GM19324 (cell line): ENCODE measurements around the gene BRCC3.

ENCODE experiments used
- ATAC-seq: cut with Tn5 transposase; IDR thresholded peaks from one replicate; pipeline ENCODE4 v1.9.1; 2021; ENCODE audit warnings: mild to moderate bottlenecking, moderate library complexity; ENCODE audit not compliant: unreplicated experiment, low FRiP score

The BRCC3 gene

DNA sequence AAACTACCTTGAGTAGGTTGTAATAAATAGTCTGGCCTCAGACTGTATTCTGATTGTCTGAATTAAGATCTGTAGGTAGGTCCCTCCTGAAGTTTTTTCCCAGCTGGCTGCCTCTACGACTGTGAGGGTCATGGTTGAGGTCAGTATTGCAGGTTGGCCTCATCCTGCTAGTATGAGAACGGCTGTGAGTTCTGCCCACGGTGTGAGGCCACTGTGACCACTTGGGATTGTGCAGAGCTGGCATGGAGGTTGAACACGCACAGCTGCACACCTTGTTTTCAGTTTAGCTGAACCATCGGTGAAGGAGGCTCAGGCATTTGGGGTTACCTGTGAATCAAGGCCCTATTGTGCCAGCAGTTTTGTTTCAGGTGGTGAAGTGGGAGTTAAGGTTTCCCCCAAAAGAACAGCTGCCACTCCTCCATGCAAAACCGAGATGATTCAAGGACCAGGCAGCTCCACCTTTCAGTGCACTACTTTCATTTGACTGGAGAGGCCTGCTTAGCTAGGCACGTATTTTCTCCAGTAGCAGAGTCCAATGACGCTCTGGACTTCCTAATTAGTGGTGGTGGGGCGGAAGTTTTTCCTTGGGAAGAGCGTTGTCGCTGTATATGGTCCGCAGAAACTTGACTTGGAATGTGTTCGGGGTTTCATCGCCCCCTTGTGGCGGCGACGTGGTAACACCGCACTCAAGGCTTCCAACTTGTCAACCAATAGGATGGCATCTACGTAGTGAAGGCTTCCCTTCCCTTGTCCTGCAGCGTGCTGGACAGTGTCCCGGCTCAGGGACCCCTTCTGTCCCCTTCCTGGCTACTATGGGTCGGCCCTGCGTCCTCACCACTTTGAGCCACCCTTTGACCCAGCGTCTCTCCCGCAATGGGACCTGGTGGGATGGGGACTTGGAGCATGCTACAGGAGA, 14.2 kb upstream of the BRCC3 start:
- peak; percentile 82 for ATAC-seq

DNA sequence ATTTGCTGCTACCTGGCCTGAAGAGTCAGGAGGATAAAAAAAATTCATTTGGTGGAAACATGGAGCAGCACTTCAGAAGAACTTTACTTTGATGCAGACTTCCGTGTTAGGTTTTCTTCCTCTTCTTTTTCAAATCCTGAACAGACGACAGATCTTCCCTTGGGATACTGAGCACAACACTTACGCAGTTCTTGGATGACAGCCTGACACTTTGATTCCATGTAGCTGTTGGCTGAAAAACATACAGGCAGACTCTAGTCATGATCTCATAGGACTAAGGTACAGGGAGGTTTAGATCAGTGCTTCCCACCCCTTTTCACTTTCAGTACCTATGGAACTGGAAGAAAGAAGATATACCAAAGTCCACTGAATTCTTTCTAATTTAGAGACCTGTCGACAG, 9.5 kb upstream of the BRCC3 start:
- ATAC-seq, result no peak

DNA sequence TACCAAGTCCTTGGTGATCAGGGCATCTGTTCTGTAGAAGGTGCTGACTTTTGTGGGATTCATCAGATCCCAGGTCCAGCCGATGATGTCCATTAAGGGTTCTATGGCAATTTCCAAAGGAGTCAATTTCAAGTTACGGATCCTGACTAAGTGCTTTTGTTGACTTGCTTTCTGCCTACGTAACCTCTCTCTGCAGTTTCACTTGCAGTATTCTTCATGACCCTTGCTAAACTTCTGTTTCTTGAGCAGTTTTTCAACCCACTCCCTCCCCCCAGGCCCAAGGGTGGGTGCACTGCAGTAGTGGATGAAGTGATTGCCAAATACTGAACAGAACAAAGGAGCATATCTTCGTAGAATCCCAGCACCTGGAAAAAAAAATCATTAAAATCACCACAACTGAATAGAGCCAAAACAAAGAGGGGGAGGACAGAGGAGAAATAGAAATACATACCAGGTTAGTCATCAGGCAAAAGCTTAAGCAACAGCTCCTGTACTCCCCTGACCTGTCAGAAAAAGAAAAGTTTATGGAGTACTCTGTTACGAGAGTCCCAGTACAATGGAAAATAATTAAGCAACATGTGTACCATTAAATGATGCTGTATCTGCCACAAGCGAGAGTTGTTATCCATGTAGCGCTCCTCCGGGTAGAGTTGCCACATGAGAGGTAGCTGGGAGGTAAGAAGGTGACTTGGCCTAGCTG, 6.1 kb upstream of the BRCC3 start:
- ATAC-seq, result no peak

DNA sequence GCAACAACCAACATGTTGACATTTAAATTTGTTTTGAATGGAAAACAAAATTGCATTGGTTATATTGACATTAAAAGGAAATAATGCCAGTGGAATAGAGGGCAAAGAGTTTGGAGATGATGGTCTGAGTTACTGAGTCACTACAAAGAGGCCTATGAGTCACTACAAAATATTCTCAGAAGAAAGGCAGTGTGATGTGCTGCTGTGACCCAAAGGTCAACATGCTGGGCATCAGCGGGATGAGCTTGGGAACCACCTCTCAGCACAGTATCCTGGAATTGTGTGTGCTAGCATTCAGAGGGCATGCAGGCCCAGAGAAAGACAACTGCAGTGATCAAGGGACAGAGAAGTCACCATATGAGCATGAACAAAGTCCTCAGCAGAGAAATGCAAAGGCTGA, 3.1 kb upstream of the BRCC3 start:
- ATAC-seq, result no peak

DNA sequence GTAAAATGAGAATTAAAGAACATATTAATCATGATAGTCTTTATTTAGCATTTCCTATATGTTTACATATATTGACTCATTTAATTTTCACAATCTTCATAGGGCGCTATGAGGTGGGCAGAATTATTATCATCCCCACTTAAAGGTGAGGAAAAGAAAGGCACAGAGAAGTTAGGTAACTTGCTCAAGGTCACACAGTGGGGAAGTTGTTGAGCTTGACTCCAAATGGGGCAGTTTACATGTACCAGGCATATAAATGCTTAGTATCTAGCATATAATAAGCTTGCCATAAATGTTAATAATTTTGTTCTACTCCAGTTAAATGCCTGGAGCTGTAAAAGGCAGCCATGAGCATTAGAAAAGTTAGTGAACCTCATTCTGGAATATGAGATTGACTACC, 1.9 kb upstream of the BRCC3 start:
- no peak for ATAC-seq

DNA sequence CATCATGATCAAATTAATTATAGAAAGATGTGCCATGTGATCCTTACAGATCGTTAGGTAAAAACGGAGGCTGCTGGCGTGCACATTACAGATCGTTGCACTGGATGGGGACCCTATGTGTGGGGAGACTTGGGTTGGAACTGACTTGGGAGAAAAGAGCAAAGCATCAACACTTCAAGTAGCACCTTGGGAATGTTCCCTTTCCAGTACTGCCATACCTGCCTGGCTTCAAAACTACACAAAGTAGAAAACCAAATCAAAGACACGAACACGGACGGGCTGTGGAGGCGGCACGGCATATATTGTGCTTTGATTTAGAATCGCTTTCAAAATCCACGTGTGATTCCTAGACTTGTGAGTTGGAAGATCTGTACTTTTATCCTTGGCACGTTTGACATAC, 1.3 kb upstream of the BRCC3 start:
- ATAC-seq, result no peak

DNA sequence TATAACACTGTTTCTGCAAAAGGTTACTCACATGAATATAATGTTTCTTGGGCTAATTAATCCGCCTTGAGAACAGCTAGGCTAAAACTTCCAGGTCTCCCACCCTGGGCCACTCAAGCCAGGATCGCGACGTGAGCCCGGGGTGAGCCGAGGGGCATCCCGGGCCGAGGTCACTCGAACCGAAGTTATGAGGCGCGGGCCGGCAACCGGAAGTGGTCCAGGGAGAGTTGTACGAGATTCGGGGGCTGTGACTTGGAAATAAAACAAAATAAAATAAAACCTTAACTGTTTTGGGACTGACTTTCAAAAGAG, 689 bp upstream of the BRCC3 start:
- peak; percentile 11 for ATAC-seq

DNA sequence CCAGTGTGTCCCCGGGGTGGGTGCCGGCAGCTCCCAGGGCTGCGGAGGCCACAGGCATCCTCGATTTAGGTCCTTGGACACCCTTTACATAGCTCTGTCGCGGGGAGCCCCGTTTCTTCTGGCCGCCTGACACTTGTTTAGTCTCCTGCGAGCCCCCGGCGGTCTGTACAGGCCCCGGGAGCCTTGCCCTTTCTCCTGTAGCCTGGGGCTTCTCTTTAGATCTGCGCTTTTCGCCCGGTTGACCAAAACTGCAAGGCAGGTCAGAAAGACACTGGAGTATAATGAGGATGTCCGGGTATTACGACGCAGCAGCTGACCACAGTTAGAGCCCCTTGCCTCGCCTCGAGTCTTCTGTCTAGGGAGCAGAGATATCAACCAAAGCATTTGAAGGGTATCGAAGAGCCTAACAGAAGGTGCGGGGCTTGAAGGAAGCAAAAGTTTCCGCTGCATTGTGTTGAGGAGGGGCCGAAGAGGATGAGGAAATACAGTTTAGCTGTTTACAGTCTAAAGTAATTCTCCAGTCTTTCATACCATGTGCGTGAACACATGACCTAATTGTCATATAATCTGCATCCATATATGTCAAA, 479 bp downstream of the BRCC3 start:
- ATAC-seq, result peak; percentile 34

DNA sequence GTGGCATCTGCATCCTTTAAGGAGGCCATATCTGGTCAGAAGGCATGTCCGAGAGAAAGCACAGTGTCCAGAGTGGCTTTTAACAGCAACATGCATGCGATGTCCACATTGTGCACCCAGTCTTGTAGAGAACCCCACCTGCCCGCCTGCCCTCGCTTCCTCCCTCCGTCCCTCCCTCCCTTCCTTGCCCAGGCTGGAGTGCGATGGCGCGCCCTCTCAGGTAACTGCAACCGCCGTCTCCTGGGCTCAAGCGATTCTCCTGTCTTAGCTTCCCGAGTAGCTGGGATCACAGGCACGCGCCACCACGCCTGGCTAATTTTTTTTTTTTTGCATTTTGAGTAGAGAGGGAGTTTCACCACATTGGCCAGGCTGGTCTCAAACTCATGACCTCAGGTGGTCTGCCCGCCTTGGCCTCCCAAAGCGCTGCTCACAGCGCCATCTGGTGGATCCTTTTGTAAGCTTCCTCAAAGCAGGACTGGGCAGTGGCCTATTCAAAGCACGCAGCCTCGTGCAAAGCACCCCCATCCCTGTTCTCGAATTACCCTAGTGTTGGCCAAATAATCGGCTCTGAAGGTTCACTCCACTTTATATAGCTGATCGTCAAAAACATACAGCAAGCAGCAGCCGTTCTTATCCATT, 15.0 kb downstream of the BRCC3 start:
- no peak for ATAC-seq

DNA sequence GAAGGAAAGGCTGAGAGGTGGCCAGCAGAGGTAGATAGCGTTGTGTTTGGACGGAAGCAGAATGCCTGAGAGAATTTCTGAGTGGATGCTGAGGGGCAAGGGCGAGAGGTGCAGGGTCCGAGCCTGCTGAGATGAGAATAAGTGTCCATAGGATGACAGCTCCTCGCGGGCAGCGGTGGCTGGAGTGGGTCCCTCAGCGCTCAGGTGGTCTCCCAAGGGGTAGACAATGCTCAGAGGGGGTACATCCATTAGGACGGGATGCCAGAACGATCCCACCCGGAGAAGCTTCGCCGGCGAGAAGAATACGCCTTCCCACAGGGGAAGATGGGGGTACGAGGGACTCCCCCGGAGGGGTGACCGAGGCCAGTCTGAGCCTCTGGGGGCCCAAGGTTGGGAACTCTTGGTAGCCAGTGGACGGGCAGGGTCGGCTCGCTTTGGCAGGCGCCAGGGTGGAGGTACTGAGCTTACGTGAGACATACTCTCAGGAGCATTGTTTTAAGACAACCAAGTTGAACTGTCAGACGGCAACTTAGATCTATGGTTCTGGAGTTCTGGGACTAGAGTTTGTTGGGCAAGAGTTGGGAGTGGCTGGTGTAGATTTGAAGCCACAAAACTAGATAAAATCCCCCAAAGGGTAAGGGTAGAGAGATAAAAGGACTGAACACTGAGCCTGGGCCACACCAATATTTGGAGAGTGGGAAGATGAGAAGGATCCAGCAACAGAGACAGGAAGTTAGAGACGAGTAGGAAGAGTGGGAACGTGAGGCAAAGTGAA, 15.8 kb downstream of the BRCC3 start:
- ATAC-seq, result no peak

DNA sequence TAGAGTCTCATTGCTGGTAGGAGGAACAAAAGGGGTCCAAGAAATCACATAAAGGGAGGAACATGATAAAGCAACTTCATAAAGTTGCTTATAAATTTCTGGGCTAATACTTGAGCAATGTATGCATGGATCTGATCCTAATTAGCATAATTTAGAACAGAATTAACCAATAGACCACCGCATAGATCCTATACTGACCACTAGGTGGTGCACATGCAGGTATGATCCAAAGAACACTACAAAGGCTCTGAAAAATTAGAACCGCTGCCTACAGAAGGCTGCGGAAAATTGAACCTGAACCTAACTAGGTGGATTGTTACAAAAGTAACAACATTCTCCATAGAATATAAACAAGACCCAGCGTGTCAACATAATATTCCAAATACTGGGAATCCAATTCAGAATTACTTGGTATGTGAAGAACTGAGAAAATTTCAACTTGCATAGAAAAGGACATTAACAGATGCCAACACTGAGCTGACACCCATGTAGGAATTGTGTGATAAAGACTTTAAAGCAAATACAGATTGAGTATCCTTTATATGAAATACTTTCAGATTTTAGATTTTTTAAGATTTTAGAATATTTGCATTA, 23.3 kb downstream of the BRCC3 start:
- no peak for ATAC-seq

DNA sequence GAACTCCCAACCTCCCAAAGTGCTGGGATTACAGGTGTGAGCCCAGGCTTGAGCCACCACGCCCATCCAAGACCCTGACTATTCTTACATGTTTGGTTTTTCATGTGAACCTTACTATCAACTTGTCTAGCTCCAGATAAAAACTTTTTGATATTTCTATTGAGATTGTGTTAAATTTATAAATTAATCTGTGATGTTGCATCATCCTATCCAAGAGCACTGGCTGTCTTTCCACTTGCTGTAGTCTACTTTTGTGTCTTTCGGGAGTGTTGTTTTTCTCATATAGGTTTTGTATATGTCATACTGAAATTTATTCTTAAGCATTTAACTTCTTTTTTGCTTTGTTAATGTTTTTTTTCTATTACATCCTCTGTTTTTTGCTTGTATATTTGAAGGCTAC, 34.6 kb downstream of the BRCC3 start:
- no peak for ATAC-seq

DNA sequence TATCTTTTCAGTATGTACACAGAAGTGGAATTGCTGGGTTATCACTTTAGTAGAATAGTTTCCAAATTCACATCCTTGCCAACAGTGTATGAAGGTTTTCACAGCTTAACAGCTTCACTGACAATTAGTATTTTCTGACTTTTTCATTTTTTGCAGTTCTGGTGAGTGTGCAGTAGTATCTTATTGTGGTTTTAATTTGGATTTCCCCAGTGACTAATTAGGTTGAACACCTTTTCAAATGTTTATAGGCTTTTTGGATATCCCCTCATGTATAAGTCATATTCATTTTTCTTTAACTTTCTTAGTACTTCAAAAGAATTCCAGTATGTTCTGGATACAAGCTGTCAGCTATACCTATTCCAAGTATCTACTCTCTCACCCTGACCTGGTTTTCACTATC, 37.1 kb downstream of the BRCC3 start:
- ATAC-seq, result no peak

DNA sequence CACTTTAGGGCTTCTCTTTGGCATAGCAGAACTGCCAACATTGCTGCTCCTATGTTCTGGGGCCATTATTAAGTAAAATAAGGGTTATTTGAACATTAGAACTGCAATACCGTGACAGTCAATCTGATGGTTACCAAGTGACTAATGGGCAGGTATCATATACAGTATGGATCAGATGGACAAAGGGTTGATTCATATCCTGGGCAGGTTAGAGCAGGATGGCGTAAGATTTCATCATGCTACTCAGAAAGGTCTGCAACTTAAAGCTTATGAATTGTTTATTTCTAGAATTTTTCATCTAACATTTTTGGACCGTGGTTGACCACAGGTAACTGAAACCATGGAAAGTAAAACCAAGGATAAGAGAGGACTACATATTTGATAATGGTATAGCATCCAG, 40.9 kb downstream of the BRCC3 start:
- ATAC-seq, result no peak

DNA sequence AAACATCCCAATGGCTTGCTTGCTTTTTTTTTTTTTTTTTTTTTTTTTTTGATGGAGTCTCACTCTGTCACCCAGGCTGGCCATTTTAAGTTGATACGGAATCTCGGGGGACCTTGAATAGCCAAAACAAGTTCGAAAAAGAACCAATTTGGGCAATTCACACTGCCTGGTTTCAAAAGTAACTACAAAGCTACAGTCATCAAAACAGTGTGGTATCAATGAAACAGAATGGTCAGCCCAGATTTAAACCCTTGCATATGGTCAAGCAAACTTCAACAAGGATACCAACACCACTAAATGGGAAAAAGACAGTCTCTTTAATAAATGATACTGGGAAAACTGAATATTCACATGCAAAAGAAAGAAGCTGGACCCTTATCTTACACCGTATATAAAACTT, 41.8 kb downstream of the BRCC3 start:
- no peak for ATAC-seq

DNA sequence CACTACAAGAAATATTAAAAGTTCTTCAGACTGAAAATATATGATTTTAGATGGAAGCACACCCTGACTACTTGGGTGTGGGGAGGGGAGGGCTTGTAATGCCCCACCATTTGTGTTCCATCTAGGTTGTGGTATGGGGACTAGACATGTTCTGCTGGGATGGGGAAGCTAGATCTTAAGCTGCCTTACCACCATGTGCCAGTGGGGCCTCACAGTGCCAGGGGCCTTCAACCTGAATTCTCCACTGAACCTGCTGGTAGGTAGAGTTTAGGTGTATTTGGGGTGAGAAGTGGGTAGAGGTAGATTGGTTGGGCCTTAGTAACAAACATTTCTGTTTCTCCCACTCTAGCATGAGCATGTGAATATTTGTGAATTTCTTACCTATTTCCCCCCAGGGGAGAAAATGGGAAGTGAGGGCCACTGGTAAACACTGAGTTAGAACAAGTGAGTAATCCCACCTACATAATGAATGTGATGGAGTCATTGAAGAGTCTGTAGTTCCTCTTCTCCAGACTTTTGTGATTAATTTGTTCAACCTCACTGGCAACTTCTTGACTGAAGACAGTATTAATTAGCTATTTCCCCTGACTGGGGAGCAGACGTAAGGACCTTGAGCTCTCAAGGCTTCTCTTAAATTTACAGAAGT, 44.0 kb downstream of the BRCC3 start:
- no peak for ATAC-seq

DNA sequence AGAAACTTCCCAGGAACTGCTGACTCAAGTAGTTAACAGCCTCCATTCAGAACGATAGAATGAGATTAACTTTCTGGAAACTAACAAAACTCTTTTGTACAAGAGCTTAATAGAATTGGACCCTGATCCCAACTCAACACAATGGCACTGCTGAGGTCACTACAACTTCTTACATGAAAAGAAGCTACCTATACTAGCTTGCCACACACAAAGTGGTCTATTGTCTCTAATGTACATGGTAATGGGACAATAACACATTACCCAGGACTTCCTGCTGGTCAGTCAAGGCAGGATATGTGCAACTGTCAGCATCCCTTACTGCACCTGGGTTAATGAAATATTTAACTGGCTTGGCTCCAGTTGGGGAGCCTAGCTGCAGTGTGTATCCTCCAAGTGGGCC, 56.2 kb downstream of the BRCC3 start:
- no peak for ATAC-seq

DNA sequence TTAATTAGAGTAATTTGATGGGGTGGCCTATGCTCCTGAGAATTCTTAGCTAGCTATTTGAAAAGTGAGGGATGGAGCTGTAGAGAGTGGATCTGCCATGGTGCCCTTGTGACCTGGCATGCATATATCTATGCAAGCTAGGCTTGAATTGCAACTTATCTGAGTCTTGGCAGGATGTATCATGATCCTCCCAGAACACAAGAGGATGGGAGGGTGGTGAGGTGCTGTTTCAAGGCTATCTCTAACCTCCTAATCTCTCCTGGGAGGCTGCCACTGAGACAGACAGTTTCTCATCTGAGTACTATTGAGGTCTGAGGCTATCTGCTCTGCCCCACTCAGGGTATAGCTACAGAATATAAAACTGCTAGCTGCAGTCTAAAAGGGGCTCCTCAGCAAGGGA, 56.6 kb downstream of the BRCC3 start:
- ATAC-seq, result no peak

DNA sequence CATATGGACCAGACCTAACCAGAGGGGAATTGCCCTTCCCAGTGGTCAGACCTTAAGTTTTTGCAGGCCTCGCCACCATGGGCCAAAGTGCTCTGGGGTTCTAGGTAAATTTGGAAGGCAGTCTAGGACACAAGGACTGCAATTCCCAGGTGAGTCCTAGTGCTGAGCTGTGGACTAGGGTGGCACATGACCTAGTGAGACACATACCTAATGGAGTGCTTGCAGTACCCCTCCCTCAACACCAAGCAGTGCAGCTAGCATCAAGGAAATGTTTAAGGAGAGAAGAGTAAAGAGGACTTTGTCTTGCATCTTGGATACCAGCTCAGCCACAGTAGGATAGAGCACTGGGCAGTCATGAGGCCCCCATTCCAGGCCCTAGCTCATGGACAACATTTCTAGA, 60.8 kb downstream of the BRCC3 start:
- no peak for ATAC-seq

DNA sequence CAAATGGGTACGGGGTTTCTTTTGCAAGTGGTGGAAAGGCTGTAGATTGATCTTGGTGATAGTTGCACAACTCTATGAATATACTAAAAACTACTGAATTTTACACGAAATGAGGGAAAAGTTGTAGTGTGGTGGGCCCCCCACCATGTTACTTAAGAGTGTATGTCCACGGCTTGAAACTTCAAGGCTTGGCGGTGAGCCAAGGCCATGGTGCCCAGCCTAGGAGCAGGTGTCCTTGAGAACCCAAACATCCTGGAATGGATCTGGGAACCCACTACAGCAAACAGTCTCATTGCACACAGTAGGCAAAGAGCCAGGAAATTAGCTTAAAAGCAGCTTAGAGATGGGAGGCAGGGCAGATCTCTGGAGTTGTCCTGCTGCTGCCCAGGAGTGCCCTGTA, 62.9 kb downstream of the BRCC3 start:
- no peak for ATAC-seq
